Activated CD4-positive, alpha-beta T cell treated with anti-CD3 and anti-CD28 coated beads, Interleukin-2, amount 50 U/mL, for 1 hour (primary cell): ENCODE measurements around the gene CTBP1.

Experiments
- DNase-seq: peaks from one replicate; pipeline ENCODE4 v3.0.0-alpha.2; 2020

The CTBP1 gene

DNA sequence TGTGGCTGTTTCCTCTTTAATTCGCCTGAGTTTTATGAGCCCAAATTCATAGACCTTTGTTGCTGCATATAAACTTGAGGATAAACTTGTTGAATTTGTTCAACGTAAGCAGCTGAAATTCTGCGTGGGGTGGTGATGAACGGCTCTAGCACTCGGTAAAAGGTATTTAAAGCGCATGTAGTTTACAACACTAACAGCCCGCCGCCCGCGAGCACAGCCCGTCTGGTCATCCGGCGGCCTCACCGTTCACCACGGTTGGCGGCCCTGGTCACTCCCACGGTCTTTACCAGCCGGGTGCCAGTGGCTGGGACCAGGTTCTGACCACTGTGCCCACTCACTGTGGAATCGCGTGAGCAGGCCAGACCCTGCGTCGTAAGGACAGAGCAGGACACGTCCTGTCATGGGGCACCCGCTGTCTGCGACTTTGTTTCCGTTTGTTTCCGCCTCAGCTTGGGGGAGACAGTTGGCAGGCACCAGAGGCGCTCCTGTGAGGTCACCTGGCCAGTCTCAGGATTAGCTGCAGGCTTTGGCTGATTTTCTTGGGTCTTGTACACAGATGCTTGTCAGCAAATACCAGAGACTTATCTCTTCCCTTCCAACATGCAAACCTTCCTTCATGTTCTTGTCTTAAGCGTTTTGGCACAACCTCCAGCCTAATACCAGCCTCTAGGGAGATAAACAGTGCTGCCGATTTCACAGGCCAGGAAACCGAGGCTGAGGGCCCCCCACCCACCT, 39.8 kb downstream of the CTBP1 start:
- no peak for DNase-seq

GRCh38 chr4:1208266-1208961, 40.5 kb downstream of the CTBP1 start:
- no peak for DNase-seq

DNA sequence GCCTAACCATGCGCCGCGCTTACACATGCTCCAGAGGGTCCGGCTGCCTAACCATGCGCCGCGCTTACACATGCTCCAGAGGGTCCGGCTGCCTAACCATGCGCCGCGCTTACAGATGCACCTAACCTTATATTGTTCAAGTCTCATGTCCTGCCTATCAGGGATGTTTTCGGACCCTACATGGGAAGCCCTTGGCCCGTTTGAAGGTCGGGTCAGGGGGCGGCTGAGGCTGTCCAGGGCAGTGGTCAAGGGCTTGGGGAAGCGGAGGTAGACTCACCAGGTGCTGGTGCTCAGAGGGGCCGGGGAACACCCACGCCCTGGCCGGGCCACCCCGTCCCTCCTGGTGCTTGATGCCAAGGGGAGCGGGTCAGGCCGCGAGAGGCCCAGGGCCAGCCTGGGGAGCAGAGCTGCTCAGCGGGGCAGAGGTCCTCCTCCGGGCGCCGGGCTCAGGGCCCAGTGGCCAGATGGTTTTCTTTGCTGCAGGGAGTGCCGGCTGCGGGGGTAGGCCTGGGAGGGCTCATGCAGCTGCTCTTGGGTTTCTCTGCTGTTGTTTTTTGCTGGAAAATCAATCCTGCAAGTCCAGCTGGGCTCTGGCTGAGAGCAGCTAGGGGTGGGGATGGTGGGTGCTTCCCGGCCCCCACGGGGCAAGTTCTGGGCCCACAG, 41.2 kb downstream of the CTBP1 start:
- no peak for DNase-seq

- DNase-seq = no peak
Measured at GRCh38 chr4:1207157-1207470, 41.8 kb downstream of the CTBP1 start.

DNA sequence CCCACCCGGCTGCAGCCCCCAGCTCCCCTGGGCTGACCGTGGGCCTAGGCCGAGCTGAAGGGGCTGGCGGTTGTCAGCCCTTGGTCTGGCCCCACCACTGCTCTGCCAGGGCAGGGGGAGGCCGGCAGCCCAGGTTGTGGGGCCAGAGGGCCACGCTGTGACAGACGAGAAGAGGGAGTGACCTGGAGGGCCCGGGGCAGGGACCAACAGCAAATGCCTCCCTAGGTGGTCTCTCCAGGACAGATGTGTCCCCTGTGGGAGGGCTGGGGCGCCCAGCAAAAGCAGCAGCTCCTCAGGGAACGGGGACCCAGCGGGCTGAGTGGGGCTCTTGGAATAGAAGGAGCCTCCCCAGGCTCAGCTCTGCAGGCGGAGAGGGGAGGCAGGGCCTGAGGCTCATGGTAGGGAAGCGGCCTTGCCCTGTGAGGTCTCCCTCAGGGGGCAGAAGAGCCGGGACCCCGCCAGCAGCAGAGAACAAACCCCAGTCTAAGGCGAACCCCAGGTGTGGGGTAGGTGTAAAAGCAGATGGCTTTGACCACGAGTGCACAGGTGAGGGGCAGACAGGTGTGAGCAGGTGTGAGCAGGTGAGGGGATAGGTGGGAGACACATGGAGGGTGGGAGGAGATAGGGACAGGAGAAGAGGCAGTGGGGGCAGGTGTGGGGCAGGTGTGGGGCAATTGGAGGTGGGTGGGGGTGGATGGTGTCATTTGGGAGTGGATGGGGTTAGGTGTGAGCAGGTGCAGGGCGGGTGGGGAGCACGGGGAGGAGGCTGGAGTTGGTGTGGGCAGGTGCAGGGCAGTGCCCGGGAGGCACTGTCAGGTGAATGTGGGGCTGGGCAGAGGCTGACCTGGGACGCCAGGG, 42.4 kb downstream of the CTBP1 start:
- peak; percentile 0 for DNase-seq

DNA sequence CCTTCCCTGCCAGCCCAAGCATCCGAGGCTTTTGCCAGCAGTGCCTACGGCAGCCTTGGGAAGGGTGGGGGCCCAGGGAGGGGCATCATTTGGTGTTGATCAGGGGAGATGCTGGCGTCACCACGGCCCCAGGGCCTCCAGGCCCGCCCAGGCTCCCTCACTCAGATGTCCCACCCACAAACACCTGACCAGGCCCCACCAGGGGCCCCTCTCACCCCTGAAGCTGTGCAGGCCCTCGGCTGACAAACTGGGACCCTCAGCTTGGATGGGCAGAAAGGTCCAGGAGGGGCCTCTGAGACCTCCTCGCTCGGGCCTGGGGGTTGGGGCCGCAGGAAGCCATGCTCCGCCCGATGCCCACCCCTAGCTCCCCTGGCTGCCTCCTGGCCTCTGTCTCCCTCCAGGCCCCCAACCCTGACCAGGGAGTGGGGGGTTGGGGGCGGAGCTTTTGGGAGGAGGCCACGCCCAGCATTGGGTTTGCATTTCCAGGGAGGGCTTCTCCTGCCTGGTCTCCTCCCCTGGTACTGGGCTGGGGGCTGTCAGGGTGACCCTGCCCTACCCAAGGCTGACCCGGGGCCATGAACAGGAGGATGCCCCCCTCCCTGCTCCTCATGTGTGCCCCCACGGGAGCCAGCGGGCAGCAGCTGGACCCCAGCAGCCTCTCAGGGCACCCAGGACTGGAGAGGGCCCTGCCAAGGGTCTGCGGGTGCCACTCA, 43.2 kb downstream of the CTBP1 start:
- DNase-seq = no peak

- DNase-seq = no peak
Measured at GRCh38 chr4:1204828-1205585, 43.9 kb downstream of the CTBP1 start.

GRCh38 chr4:1204286-1204827, 44.6 kb downstream of the CTBP1 start:
- DNase-seq = no peak

DNA sequence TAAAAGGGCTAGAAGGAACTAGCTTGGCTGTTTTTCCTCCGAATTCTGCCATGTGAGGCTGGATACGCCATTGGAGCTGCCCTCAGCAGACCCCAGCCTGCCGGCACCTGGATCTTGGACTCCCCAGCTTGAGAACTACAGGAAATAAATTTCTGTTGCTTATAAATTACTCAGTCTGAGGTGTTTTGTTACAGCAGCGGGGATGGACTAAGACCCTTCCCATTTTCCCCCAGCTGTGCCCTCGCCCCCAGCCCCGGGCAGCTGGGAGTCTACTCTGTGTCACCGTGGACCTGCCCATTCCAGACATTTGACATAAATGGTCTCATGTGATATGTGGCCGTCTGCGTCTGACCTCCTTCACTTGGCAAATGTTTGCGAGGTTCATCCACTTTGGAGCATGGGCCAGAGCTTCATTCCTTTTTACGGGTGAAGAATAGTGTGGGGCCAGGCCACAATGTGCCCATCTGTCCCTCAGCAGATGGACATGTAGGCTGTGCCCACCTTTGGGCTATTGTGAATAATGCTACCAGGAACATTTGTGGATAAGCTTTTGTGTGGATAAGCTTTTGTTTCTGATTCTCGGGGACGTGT, 45.8 kb downstream of the CTBP1 start:
- DNase-seq = no peak

GRCh38 chr4:1202526-1203011, 46.4 kb downstream of the CTBP1 start:
- no peak for DNase-seq

DNA sequence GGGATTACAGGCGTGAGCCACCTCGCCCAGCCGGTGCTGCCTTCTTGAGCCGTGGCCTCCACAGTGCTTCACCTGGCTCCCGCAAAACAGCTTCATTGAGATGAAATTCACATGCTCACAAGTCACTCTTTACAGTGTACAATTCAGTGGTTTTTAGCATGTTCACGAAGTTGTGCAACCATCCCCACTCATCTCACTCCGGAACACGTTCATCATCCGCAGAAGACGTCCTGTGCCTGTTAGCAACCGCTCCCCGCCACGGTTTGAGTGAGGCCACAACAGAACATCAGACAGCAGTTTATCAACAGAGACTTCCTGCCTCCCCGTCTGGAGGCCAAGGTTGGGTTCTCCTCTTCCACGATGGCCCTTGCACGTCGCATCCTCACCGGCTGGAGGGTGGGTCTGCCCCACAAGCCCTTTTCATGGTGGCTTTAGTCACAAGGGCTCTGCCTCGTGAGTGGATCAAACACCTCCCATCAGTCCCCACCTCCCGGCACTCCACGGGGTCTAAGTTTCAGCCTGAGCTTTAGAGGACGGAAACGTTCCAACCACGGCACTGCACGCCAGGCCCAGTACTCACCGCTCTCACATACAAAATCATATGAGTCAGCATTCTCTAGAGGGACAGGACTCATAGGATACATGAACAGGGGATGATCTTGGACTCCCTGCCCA, 46.9 kb downstream of the CTBP1 start:
- DNase-seq = peak; percentile 83

DNA sequence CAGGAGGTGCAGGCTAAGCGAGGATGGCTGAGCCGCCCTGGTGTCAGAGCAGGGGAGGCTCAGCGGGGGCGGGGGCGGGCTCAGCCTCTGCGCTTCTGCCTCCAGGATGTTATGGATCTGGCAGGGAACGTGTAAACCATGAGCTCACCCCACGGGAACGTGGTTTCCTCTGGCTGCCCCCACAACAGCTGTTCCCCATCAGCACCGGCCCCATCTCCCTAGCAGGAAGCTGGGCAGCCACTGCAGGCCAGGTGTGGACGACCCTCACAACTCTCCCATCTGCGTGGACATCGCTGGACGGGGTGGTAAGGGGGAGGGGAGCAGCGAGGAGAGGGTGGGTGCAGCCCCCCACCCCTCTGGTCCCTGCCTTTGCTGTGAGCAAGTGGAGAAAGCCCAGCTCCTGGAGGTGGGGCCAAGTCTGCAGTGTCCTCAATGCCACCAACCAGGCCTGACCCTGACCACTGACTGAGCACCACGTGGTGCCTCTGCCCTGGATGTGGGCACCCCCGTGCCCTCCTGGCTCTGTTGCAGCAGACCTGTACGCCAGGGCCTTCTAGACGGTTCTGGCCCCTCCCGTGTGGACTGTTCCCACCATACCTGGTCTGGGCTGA, 48.4 kb downstream of the CTBP1 start:
- DNase-seq = no peak

DNA sequence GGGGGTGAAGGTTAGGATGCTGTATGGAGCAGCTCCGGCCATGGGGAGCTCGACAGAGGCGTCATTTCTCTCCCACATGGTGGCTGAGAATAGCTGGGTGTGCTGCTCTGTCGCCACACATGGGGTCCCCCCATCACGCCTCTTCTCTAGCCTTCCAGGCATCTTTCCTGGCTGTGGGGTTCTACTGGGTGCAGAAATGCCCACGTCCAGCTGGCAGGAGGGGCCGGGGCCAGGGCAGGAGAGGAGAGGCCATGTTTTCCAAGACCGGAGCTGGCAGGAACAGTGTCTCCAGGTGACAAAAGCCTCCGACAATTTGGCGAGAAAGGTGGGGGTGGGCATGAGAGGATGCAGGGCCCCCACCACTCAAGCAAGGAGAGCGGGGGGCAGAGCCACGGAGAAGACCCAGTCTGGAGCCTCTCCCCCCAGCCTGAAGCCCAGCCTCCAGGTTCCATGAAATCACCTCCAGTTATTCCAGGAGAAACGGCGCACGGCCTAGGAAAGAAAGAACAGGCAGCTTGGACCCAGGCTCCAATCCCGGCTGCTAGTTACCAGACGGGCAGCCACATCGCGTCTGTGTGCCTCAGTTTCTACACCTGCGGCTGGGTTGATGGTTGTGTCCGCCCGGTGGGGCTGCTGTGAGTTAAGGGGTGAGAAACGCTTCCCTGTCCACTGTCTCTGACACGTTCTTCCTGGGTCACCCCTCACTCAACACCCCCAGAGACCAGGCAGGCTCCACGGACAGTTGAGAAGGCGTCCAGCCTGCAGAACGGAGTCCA, 49.2 kb downstream of the CTBP1 start:
- DNase-seq = no peak

DNA sequence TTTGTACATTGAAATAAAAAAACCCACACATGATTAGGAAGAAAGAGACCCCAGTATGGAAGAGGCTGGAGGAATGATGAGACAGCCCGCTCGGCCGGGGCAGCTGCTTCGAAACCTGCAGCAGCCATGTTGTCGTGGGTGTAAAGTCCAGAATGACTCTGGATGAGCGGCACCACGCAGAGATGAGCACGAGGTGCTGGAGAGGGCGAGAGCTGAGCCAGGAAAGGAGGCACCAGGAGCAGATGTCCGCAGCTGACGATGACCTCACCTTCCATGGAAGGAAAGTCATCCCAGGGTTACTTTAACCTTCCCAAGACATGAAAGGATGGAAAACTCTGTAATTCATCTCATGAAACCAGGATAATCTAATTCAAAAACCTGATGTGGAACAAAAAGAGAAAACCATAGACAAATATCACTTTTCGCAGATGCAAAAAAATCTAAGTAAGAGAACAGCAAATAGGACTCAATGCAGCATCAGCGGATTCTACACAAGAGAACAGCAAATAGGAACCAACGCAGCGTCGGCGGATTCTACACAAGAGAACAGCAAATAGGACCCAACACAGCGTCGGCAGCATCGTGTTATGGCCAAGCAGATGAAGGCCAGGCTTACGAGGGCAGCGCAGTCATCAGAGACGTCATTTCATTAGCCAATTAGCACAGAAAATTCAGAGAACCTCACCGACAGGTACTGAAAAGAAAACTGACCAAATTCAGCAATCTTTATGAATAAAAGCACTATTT, 50.7 kb downstream of the CTBP1 start:
- DNase-seq = no peak

- no peak for DNase-seq
Measured at GRCh38 chr4:1196421-1197183, 52.3 kb downstream of the CTBP1 start.

- DNase-seq = no peak
Measured at GRCh38 chr4:1195891-1196401, 53.0 kb downstream of the CTBP1 start.

- no peak for DNase-seq
Measured at GRCh38 chr4:1195109-1195671, 53.7 kb downstream of the CTBP1 start.
